GM08714 (cell line): ENCODE results near the gene NR4A1.

Source experiments
- H3K4me3 ChIP-seq: fragments of 200-500 bp; sonication (Bioruptor generic); 2 replicates; pipeline ENCODE4 v1.5.1; 2014; ENCODE audit warnings: mild to moderate bottlenecking, low read length, inconsistent platforms
- ZNF274 ChIP-seq: IDR thresholded peaks from 2 replicates; pipeline ENCODE4 v1.6.1; 2012; ENCODE audit warnings: mild to moderate bottlenecking, low read depth, low read length

NR4A1 gene

GRCh38 chr12:52010692-52011601, 40.3 kb upstream of the NR4A1 start:
- H3K4me3 ChIP-seq: no peak overlapping the region
- TF ChIP-seq ZNF274: no peak

GRCh38 chr12:52011602-52012214, 39.5 kb upstream of the NR4A1 start:
- TF ChIP-seq ZNF274: no peak
- H3K4me3 ChIP-seq: no peak overlapping the region

- no peak overlapping the region for H3K4me3 ChIP-seq
- TF ChIP-seq ZNF274: no peak
Observed at GRCh38 chr12:52013626-52014310, 37.5 kb upstream of the NR4A1 start.

GRCh38 chr12:52014567-52015530, 36.4 kb upstream of the NR4A1 start:
- no peak overlapping the region for H3K4me3 ChIP-seq
- TF ChIP-seq ZNF274: no peak

GRCh38 chr12:52015532-52016041, 35.7 kb upstream of the NR4A1 start:
- H3K4me3 ChIP-seq: no peak overlapping the region
- TF ChIP-seq ZNF274: no peak

- no peak for TF ChIP-seq ZNF274
- no peak overlapping the region for H3K4me3 ChIP-seq
Observed at GRCh38 chr12:52018433-52019112, 32.7 kb upstream of the NR4A1 start.

- no peak for TF ChIP-seq ZNF274
- no peak overlapping the region for H3K4me3 ChIP-seq
Observed at GRCh38 chr12:52019113-52019770, 32.0 kb upstream of the NR4A1 start.

GRCh38 chr12:52020539-52021336, 30.5 kb upstream of the NR4A1 start:
- H3K4me3 ChIP-seq: no peak overlapping the region
- no peak for TF ChIP-seq ZNF274

- peak overlapping the region; percentile 21; the same call in 1 of the 2 replicates for H3K4me3 ChIP-seq
- TF ChIP-seq ZNF274: no peak
Observed at GRCh38 chr12:52022841-52023181, 28.4 kb upstream of the NR4A1 start.

GRCh38 chr12:52023182-52023975, 27.9 kb upstream of the NR4A1 start:
- no peak for TF ChIP-seq ZNF274
- H3K4me3 ChIP-seq: peak overlapping the region; percentile 21; the same call in 1 of the 2 replicates
